Common myeloid progenitor, CD34-positive (primary cell): ENCODE data around the gene P2RY10. TPM values are rescaled to one million over a fixed set of nuclear protein-coding genes. Genes with fewer than 3 reads are reported as not detected.

Experiments
- CTCF ChIA-PET: fragments of 350-600 bp; sonication (Branson Sonifier 250); formaldehyde crosslinking; loops from one replicate; lab custom pipeline; 2021; ENCODE audit warnings: antibody characterized with exemption; lab: Charles Lee
- POLR2A ChIA-PET: fragments of 350-600 bp; sonication (Branson Sonifier 250); formaldehyde crosslinking; loops from one replicate; lab custom pipeline; 2021; ENCODE audit warnings: antibody characterized with exemption; lab: Charles Lee
- DNase-seq, 3 donors: peaks; one replicate each; pipeline versions ENCODE4 v3.0.0 to v3.0.0-alpha.2; 2013
- H3K27ac ChIP-seq, 2 experiments: 1 replicate in 1 of 2; 2 replicates in 1 of 2; pipeline ENCODE4 v1.7.0; 2013; ENCODE audit warnings: inconsistent platforms in 2 of 2, low read length in 2 of 2, mild to moderate bottlenecking in 2 of 2, low read depth in 1 of 2, moderate library complexity in 1 of 2; ENCODE audit not compliant: severe bottlenecking in 2 of 2, insufficient read depth in 1 of 2, poor library complexity in 1 of 2
- H3K27me3 ChIP-seq, 5 experiments: replicated peaks in 2 of 5; 1 replicate in 3 of 5; 2 replicates in 2 of 5; pipeline versions ENCODE4 v1.6.1 to v1.7.0; 2013; ENCODE audit warnings: low read length in 4 of 5, mild to moderate bottlenecking in 2 of 5, moderate library complexity in 2 of 5, inconsistent platforms in 1 of 5; ENCODE audit not compliant: insufficient read depth in 5 of 5, control insufficient read depth in 4 of 5
- H3K36me3 ChIP-seq, 4 experiments: 1 replicate in 2 of 4; 2 replicates in 2 of 4; pipeline versions ENCODE4 v1.6.1 to v1.7.0; 2013; ENCODE audit warnings: low read length in 3 of 4, control low read depth in 1 of 4, mild to moderate bottlenecking in 1 of 4; ENCODE audit not compliant: control insufficient read depth in 4 of 4, insufficient read depth in 4 of 4
- H3K4me1 ChIP-seq, 4 experiments: 1 replicate in 3 of 4; 2 replicates in 1 of 4; pipeline versions ENCODE4 v1.6.1 to v1.7.1; 2013; ENCODE audit warnings: low read length in 3 of 4, mild to moderate bottlenecking in 3 of 4, control low read depth in 1 of 4, inconsistent platforms in 1 of 4, moderate library complexity in 1 of 4; ENCODE audit not compliant: control insufficient read depth in 4 of 4, insufficient read depth in 4 of 4; ENCODE audit errors: control extremely low read depth in 1 of 4
- H3K4me3 ChIP-seq, 7 experiments: 1 replicate in 4 of 7; 2 replicates in 3 of 7; pipeline versions ENCODE4 v1.5.1 to v1.7.0; 2013; ENCODE audit warnings: mild to moderate bottlenecking in 7 of 7, low read length in 6 of 7, moderate library complexity in 6 of 7, inconsistent platforms in 2 of 7, low read depth in 2 of 7, control low read depth in 1 of 7; ENCODE audit not compliant: insufficient read depth in 4 of 7, control insufficient read depth in 1 of 7; ENCODE audit errors: extremely low read depth in 1 of 7
- H3K9me3 ChIP-seq, 5 experiments: 1 replicate in 4 of 5; 2 replicates in 1 of 5; pipeline versions ENCODE4 v1.6.1 to v1.7.1; 2013; ENCODE audit warnings: low read length in 4 of 5, mild to moderate bottlenecking in 2 of 5, inconsistent platforms in 1 of 5, low read depth in 1 of 5, moderate library complexity in 1 of 5; ENCODE audit not compliant: control insufficient read depth in 4 of 5, insufficient read depth in 2 of 5; ENCODE audit errors: control extremely low read depth in 1 of 5
- WGBS: methylation state at CpG from one replicate; pipeline ENCODE4 v1.1.5; 2013; ENCODE audit not compliant: insufficient coverage; 5-methylcytosine and 5-hydroxymethylcytosine counted together
- polyA plus RNA-seq: library from polyadenylated mRNA; unstranded; fragments of 120-200 nt; gene quantifications from one replicate; pipeline ENCODE4 v1.2.1, GENCODE V29; 2013

The P2RY10 gene
- 1.5 TPM for polyA plus RNA-seq

DNA sequence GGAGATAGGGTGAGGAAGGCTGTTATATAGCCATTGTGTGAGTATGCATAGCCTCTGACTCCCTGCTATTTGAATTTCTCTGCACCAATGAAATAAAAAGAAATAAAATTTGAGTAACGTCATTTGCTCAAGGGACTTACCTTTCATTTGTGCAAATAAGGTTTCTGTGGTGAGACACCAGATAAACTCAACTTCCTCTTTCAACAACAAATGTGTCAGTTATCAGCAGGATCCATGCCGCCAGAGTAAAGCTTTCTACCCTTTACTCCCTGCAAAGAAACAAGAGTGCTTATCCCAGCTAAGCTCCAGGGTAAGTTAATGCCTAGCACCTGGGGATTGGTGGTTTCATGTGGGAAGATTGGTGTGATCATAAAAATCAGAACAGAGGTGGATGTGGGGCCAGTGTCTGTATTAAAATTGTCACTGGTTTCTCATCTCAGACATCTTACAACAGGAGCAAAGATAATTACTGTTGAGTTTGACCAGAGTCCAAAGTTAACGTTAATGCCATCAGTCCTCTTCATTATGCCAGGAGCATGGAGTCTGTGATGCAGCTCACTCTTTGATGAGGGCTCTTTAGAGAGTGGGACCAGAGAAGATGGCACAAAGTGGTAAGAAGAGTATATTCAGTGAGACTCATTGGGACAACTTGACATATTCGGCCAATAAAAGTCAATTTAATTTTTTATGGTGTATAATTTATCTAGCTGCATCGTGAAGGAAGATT, at the start of gene P2RY10:
P2RY10 (plus strand) TSS at position 206 of the 727 bp plus-strand sequence. CDS start 15,130 bp downstream, outside the sequence.
- peak; percentile 81 to 95 (median 90) for DNase-seq
- Histone ChIP-seq H3K27me3 (no peaks in the 10 kb centered on the region), H3K4me1 (peaks cover 5 to 41% (median 17%) of the 10 kb centered on the region in 4 experiments), H3K9me3 (no peaks in the 10 kb centered on the region), H3K27ac (peak within 1 kb of the TSS; percentile 47 to 65), H3K36me3 (no peaks in the 10 kb centered on the region), H3K4me3 (peak within 1 kb of the TSS in 4 of 7 experiments; percentile 1 to 34 (median 14))
- CTCF ChIA-PET: interaction anchor here (1.9 kb wide), 1 partner anchor 13 kb away, joined by 4 read pairs; no protein-coding TSS in a partner anchor
- 36% methylated on average over 3 of the region's 5 CpGs for WGBS
- POLR2A ChIA-PET: no interaction called here

- 0% methylated on average over 1 of the region's 1 CpG for WGBS
- Histone ChIP-seq H3K36me3 (no peaks in the 10 kb centered on the region), H3K27ac (no peak overlapping the region), H3K4me3 (no peak overlapping the region), H3K9me3 (no peaks in the 10 kb centered on the region), H3K27me3 (peaks cover 0 to 2% (median 0%) of the 10 kb centered on the region in 5 experiments), H3K4me1 (peaks cover 0 to 17% (median 9%) of the 10 kb centered on the region in 4 experiments)
- ChIA-PET POLR2A (no interaction called here), CTCF (no interaction called here)
- peak in 2 of 3 donors; percentile 79 to 87 for DNase-seq
Observed at GRCh38 chrX:78922754-78923153, 22.4 kb upstream of the P2RY10 start.

DNA sequence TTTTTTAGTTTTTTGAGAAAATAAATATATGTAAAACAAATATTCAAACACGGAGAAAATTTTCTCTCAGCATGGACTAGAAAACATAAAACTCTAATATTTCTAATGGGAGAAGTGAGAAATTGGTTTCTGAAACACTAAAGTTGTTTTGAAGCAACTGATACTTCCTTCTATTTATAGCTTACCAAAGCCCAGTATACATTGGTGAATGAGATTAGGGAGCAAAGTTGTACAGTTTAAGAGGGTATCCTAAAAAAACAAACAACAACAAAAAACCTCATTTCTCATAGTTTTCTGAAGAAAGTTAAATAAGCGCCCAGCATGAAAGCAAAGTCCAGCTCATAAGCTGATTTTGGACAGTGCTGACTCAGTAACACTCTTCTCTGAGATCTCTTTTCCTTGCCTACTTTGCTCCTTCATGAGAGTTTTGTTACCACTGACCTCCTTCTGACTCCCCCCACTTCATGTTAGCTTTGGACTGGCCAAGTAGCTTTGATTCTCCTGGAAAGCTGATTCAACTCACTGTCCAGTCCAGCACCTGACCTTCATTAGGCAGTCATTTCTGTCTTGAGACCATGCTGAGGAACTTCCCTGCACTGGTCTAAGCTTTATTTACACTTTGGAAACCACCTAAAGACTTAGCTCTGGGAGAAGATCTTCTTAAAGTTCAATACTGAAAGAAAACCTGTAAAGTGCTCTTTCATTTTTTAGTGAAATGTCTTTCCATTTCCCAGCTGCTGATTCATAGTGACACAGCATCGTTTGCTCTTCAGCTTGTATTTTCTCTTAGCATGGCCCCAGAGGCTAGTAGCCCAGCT, 21.8 kb upstream of the P2RY10 start:
- no peaks in the 10 kb centered on the region for H3K36me3 ChIP-seq
- peak in 2 of 3 donors; percentile 71 to 74 for DNase-seq
- H3K4me1 ChIP-seq: peaks cover 0 to 17% (median 9%) of the 10 kb centered on the region in 4 experiments
- no peaks in the 10 kb centered on the region for H3K9me3 ChIP-seq
- 100% methylated on average over 1 of the region's 3 CpGs for WGBS
- CTCF ChIA-PET: interaction anchor here (1.3 kb wide), 1 partner anchor 27 kb away, joined by 4 read pairs; no protein-coding TSS in a partner anchor
- peak overlapping the region in 2 of 7 experiments; percentile 2 to 4 for H3K4me3 ChIP-seq
- POLR2A ChIA-PET: no interaction called here
- peak overlapping the region in 1 of 2 experiments; percentile 60 for H3K27ac ChIP-seq
- H3K27me3 ChIP-seq: peaks cover 0 to 2% (median 0%) of the 10 kb centered on the region in 5 experiments

DNA sequence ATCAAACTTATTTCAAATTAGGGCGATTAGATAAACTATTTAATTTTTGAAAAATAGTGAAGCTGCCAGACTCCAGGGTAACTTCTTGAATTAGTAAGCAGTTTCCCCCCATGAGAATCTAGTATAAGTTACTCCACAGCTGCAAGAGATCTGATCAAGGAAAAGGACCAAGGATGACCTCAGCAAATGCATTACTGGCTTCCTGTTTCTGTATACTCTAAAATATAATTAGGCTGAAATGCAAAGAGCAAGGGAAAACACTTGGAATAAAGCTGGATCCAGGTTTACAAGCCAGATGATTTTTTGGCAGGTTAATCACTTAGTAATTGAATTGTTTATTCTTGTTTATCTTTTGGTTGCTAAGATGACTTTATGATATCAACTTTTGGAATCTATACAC, 13.4 kb upstream of the P2RY10 start:
- POLR2A ChIA-PET: no interaction called here
- no peaks in the 10 kb centered on the region for H3K36me3 ChIP-seq
- H3K27ac ChIP-seq: peak overlapping the region; percentile 12 to 74
- peak; percentile 36 to 84 (median 72) for DNase-seq
- CTCF ChIA-PET: interaction anchor here (1.2 kb wide), 1 partner anchor 12 kb away, joined by 4 read pairs; the partner anchor contains the start of gene P2RY10
- no peak overlapping the region for H3K4me3 ChIP-seq
- H3K27me3 ChIP-seq: no peaks in the 10 kb centered on the region
- no CpG with 5 or more reads among the region's 1 CpG for WGBS
- H3K4me1 ChIP-seq: peaks cover 0 to 4% (median 2%) of the 10 kb centered on the region in 4 experiments
- peaks cover 0 to 4% (median 0%) of the 10 kb centered on the region in 5 experiments for H3K9me3 ChIP-seq

GRCh38 chrX:78934866-78935265, 10.3 kb upstream of the P2RY10 start:
- no peak overlapping the region for H3K4me3 ChIP-seq
- H3K4me1 ChIP-seq: peaks cover 0 to 4% (median 2%) of the 10 kb centered on the region in 4 experiments
- no peak overlapping the region for H3K27ac ChIP-seq
- 91% methylated on average over 6 of the region's 7 CpGs for WGBS
- H3K27me3 ChIP-seq: no peaks in the 10 kb centered on the region
- no peak for DNase-seq
- ChIA-PET CTCF (interaction anchor here (1.4 kb wide), 1 partner anchor 8 kb away, joined by 3 read pairs; no protein-coding TSS in a partner anchor), POLR2A (no interaction called here)
- H3K9me3 ChIP-seq: peaks cover 0 to 1% (median 0%) of the 10 kb centered on the region in 5 experiments
- no peaks in the 10 kb centered on the region for H3K36me3 ChIP-seq

DNA sequence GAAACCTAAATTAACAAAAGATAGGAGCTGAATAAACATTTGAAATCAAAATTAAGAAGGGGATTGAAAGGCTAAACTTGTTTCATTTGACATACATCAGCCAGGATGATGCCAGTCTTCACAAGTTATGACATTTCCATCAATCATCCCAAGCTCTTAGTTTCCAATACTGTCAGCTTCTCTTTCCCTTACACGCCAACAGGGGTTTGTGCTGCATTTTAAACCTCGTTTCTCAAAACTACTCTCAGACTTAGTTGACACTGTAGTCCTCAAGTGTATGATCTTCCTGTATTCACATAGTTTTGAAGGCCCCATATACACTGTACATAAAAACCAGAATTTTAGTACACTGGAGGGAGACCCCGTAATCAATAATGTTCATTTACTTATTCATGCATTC, 840 bp upstream of the P2RY10 start:
- no peak for DNase-seq
- Histone ChIP-seq H3K4me3 (no peak overlapping the region), H3K4me1 (peaks cover 5 to 31% (median 14%) of the 10 kb centered on the region in 4 experiments), H3K36me3 (no peaks in the 10 kb centered on the region), H3K27me3 (no peaks in the 10 kb centered on the region), H3K9me3 (no peaks in the 10 kb centered on the region), H3K27ac (peak overlapping the region in 1 of 2 experiments; percentile 65)
- ChIA-PET POLR2A (no interaction called here), CTCF (interaction anchor here (1.9 kb wide), 1 partner anchor 12 kb away, joined by 4 read pairs; no protein-coding TSS in a partner anchor)
- 70% methylated on average over 2 of the region's 3 CpGs for WGBS
